Measurements from ENCODE around the gene BRSK1. TPM values are rescaled to one million over a fixed set of nuclear protein-coding genes. Genes with fewer than 3 reads are reported as not detected.

Gene BRSK1
- polyA plus RNA-seq (2011; rRNA removed) (9.5 and 11.2 TPM in 2 replicates), polyA minus RNA-seq (2011; rRNA and poly(A)+ RNA removed) (6.7 and 11.6 TPM in 2 replicates)

GRCh38 chr19:55283548-55284377, at the start of gene BRSK1:
Gene BRSK1 (plus strand): TSS chr19:55283997. CDS start chr19:55284443, 446 bp downstream.
- DNase-seq (ENCODE audit: low read depth, low spot score): no peak
- no peak for TF ChIP-seq CTCF (IDR thresholded peaks at IDR 0.05; ENCODE audit: low read depth, low read length)
- Histone ChIP-seq H3K27me3 (ENCODE audit: control insufficient read depth, insufficient read depth, low read length) (no peaks in the 10 kb centered on the region), H3K9me3 (ENCODE audit: control insufficient read depth, insufficient read depth, low read length) (no peaks in the 10 kb centered on the region; the same call in 1 of the 2 replicates), H3K27ac (ENCODE audit: low read depth, low read length) (no peak within 1 kb of the TSS), H3K4me3 (ENCODE audit: low read depth, low read length) (peak within 1 kb of the TSS; percentile 61)
- ChIA-PET CTCF (interaction anchor here (1.4 to 2.1 kb wide), 2 partner anchors 8 to 18 kb away, joined by 5 to 7 read pairs; no protein-coding TSS in a partner anchor), POLR2A (interaction anchor here (0.6 to 2.5 kb wide), 3 partner anchors 25 to 100 kb away, joined by 3 to 6 read pairs (median 3); partner anchors contain the start of gene PPP6R1)

DNA sequence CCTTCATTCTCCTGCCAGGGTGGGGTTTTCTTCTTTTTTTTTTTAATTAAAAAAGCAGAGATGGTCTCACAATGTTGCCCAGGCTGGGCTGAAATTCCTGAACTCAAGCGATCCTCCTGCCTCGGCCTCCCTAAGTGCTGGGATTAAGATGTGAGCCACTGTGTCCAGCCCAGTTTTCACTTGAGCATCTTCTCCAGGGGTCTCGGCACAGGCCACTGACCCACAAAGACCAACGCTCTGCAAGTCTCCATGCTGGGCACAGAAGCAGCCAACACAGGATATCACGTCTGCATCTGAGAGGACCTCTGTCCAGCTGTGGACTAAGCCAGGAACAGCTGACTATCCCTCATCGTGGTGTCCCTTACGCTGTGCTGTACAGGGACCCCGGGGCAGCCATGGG, 45.8 kb upstream of the BRSK1 start:
- Histone ChIP-seq H3K27ac (ENCODE audit: low read depth, low read length) (no peak overlapping the region), H3K4me3 (ENCODE audit: low read depth, low read length) (no peak overlapping the region), H3K9me3 (ENCODE audit: control insufficient read depth, insufficient read depth, low read length) (no peaks in the 10 kb centered on the region), H3K27me3 (ENCODE audit: control insufficient read depth, insufficient read depth, low read length) (no peaks in the 10 kb centered on the region)
- no peak for DNase-seq (ENCODE audit: low read depth, low spot score)
- POLR2A ChIA-PET: no interaction called here
- no peak for TF ChIP-seq CTCF (IDR thresholded peaks at IDR 0.05; ENCODE audit: low read depth, low read length)
- CTCF ChIA-PET: no interaction called here

- POLR2A ChIA-PET: no interaction called here
- no peak for DNase-seq (ENCODE audit: low read depth, low spot score)
- no peak for TF ChIP-seq CTCF (IDR thresholded peaks at IDR 0.05; ENCODE audit: low read depth, low read length)
- H3K27me3 ChIP-seq (ENCODE audit: control insufficient read depth, insufficient read depth, low read length): no peaks in the 10 kb centered on the region
- CTCF ChIA-PET: no interaction called here
- no peaks in the 10 kb centered on the region for H3K9me3 ChIP-seq (ENCODE audit: control insufficient read depth, insufficient read depth, low read length)
- no peak overlapping the region for H3K4me3 ChIP-seq (ENCODE audit: low read depth, low read length)
- no peak overlapping the region for H3K27ac ChIP-seq (ENCODE audit: low read depth, low read length)
Measured at GRCh38 chr19:55239004-55239403, 44.8 kb upstream of the BRSK1 start.

GRCh38 chr19:55240713-55241020, 43.1 kb upstream of the BRSK1 start:
- POLR2A ChIA-PET: interaction anchor here (1.1 kb wide), 1 partner anchor 40 kb away, joined by 3 read pairs; no protein-coding TSS in a partner anchor
- Histone ChIP-seq H3K27ac (ENCODE audit: low read depth, low read length) (no peak overlapping the region), H3K27me3 (ENCODE audit: control insufficient read depth, insufficient read depth, low read length) (no peaks in the 10 kb centered on the region), H3K4me3 (ENCODE audit: low read depth, low read length) (no peak overlapping the region), H3K9me3 (ENCODE audit: control insufficient read depth, insufficient read depth, low read length) (no peaks in the 10 kb centered on the region)
- CTCF ChIA-PET: no interaction called here
- DNase-seq (ENCODE audit: low read depth, low spot score): no peak
- no peak for TF ChIP-seq CTCF (IDR thresholded peaks at IDR 0.05; ENCODE audit: low read depth, low read length)

Data from AG04450 (cell line).